Measurements from ENCODE around the gene ACKR2.

Gene ACKR2

DNA sequence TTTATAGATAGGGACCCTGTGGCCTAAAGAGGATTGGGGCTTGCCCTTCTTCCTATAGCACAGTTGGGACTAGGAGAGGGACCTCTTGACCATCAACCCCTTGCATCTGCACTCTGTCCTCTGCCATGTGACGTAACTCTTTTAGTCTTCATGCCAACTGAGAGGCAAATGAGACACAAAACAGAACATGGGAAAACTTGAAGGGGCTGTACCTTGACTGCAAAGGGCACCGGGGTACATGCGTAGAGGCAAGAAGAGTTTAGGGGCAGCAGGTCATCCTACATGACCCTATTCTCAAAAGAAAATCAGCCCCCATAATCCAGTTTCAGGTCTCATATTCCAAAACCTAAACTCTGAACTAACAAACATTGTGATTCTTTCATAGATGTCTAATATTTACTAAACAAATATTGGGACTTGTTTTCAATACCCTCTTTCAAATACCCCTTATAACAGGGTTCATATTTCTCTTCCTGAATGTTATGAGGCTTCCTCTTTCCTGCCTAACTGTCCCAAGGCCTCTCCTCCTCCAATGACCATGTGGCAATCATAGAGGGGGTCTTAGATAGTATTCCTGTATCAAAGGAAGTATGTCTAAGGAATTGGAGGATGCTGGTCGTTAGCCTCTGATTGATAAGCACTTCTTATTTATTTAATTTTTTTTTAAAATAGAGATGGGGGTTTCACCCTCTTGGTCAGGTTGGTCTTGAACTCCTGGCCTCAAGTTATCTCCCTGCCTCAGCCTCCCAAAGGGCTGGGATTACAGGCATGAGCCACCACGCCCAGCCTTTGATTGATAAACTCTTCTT lies 20.6 kb downstream of the ACKR2 start:
- DNase-seq (ENCODE audit: low read depth), result no peak

DNA sequence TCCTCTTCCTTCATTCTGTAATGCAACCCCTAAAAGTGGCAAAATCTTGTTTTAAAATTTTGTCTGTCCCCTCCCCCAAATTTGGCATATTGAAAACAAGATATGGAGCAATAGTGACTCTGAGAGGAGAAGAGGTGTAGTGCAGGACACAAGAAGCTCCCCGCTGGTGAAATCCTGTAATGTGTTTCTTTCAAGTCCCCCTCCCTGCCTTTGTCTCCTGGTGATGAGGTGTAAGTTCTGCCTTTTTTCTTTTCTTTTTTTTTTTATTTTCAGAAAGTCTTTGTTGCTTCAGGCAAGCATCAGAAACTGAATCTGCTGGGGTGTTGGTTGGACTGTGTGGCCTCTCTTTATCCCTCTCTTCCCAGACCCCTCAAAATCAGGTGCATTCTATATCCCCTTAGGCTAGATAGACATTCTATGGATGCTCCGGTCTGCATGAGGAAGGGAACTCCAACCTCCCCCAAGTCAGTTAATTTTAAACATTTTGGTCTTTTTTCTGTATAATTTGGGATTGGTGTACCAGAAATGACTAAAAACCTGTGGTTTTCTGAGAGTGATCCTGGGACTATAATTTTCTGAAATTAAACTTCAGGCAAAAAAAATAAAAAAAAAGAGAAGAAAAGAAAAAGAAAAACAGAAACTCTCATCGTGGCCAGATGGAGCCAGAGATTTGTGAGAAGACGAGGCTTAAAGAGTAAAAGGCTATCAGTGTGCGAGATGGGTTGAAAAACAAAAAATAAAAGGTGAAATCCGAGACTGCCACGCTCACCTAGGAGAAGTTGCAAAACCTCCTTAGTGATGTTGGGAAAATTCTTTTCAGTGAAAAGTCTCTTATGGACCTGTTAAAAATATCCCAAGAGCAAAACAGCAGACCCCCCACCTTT lies 21.4 kb downstream of the ACKR2 start:
- DNase-seq (ENCODE audit: low read depth), result no peak

DNA sequence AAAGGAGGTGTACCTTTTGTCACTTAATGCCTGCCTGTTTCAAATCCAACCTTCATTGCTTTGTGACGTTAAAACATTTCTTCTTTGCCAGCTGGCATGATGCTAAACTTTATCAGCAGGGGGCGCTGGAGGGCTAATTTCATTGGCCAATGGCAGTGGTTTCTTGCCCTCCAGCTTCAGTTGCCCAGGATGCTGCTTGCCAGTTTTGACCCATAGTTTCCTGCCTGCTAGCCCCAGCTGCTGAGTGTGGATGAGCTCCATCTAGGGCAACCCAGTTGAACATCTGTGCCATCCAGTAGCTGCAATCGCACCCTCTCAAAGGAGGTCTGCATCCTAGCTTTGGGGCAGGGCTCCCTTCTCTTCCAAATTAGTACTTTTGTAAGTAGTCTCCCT lies 22.1 kb downstream of the ACKR2 start:
- DNase-seq (ENCODE audit: low read depth), result no peak

DNA sequence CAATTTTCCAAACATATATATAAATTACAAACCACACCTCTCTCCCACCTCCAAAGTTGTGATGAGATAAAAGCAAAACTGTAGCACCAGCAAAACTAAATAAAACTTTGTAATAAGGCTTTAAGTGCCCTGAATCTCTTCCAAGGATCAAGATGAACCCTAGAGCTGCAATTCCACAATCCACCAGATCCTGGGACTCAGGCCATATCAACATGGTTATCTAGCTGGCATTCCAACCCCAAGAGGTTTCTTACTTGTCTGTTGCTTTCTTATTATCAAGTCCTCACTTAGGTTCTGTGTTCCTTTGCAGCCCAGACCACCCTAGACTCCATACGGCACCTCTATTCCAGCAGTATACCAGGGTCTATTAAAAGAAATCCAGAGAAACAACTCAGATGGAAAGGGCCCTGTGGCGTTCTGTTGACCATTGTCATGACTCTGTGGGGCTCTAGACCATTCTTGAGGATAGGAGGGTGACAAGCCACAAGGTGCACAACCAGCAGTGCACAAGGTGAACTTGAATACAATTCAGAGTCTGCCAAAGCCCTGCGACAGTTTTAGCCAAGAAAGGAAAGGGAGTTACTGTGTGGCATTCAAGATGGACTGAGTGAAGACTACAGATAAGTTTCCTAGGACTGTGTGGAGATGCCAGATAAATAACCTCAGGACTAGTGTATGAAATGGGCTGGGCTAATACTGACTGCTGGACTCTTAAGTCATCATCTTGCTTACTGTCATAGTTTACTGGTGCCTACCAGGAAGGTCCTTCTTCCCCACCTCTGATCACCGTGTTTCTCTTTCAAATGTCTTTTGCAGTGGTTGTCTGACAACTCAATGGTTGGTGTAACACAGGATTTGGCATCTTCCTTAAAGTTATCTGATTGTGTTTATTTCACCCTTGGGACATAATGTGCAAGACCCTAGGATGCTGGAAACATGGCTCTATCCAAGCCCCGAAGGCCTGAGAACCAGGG lies 27.2 kb downstream of the ACKR2 start:
- DNase-seq (ENCODE audit: low read depth), result no peak

DNA sequence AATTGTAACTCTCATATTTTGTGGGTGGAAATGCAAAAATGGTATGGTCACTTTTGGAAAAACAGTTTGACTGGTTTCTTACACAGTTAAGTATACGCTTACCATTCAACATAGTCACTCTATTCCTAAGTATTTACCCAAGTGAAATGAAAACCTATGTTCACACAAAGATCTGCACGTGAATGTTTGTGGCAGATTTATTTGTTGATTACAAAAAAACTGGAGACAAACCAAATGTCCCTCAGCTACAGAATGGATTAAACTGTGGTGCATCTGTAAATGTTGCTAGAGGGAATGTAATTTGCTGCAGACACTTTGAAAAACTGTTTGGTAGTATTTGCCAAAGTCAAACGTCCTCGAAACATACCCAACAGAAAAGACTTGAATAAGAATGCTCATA lies 29.3 kb downstream of the ACKR2 start:
- no peak for DNase-seq (ENCODE audit: low read depth)

DNA sequence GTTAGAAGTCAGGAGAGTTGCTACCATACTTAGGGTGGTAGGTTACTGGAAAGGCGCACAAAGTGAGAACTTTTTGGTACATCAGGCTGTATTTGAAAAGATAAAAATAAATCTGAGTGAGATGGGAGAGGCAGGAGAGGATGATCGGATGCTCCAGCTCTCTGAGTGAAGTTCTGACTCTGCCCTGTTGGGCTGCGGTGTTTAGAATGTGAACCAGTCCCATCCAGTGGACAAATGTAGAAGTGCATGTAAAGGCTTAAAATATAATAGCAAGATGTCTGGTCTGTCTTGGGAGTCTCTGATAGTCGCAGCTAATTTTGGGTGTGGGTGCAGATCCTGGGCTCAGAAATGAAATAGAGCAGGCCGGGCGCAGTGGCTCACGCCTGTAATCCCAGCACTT lies 30.4 kb downstream of the ACKR2 start:
- peak; percentile 48 for DNase-seq (ENCODE audit: low read depth)

DNA sequence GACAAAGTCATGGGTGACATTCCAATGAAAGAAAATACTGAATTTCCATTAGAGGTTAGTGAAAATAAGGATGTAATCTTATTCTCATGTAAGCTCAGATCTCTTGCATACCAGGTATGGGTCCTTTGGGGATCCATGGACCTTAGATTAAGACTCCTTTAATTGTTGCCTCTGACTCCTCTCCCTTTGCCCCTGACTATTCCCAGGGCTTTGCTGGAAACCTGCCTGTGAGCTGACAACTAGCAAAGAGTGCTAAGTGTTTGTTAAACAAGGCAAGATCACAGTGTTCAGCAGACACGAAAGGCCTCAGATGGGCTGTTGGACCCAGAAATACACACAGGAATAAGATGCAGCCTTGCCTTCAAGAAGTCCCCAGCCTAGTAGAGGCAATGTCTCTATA lies 32.1 kb downstream of the ACKR2 start:
- DNase-seq (ENCODE audit: low read depth), result no peak

DNA sequence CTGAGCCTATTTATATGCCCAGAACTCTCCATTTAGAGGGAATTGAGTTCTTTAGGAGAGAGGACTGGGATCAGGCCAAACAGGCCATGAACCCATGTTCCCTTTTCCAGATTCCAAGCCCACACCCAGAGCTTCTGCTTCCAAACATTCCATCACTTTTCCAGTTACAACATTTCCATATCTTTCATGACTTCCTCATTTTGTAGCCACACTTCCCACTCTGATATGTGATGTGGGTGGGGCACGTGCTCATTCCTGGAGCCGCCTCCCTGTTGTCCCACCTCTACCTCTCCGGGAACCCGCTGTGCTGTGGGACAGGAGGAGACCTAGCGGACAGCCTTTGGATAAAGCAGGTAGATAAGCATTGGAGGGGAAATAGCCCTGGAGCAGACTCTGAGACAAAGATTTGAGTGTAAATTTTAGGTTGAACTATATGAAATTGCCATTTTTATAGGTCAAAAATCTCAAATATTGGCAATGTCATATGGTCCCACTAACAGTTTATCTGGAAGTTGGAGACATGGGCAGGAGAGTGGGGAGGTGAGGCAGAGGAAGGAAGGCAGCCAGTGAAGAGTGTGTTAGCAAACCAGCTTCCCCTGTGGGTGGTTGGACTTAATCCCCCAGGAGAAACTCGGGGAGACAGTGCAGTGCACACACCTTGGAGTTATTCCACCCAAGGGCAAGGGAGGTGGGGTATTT lies 34.6 kb downstream of the ACKR2 start:
- no peak for DNase-seq (ENCODE audit: low read depth)

DNA sequence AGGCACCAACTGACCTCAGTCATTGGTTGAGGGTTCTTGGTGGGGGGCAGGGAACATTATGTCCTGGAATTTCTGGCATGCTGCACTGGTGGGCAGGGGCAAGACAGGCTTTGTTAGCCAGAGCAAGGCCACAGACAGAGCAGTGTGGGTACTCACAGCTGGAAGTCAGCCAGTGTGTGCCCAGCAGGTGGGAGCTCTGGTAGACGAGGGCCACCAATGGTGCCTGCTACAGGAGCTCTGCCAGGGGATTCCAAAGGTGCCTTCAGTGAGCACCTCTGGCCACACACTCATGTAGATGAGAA lies 35.1 kb downstream of the ACKR2 start:
- DNase-seq (ENCODE audit: low read depth), result no peak

DNA sequence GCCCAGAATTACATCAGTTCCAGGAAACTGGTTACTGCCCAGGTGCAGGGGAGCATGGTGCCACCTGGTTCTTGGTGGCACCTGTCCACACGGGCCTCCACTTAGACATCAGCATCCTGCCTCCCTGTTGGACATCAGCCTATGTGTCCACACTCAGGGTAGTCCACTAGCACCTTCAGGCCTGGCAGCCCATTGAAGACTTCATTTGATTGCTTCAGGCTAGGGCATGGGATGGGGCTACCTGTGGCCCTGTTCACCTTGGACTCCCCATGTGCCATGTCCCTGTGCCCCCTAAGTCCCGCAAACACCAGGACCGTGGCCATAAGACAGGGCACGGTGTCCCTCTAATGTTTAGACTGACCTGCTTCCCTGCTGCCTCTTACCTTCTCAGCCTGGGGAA lies 35.6 kb downstream of the ACKR2 start:
- DNase-seq (ENCODE audit: low read depth), result no peak

DNA sequence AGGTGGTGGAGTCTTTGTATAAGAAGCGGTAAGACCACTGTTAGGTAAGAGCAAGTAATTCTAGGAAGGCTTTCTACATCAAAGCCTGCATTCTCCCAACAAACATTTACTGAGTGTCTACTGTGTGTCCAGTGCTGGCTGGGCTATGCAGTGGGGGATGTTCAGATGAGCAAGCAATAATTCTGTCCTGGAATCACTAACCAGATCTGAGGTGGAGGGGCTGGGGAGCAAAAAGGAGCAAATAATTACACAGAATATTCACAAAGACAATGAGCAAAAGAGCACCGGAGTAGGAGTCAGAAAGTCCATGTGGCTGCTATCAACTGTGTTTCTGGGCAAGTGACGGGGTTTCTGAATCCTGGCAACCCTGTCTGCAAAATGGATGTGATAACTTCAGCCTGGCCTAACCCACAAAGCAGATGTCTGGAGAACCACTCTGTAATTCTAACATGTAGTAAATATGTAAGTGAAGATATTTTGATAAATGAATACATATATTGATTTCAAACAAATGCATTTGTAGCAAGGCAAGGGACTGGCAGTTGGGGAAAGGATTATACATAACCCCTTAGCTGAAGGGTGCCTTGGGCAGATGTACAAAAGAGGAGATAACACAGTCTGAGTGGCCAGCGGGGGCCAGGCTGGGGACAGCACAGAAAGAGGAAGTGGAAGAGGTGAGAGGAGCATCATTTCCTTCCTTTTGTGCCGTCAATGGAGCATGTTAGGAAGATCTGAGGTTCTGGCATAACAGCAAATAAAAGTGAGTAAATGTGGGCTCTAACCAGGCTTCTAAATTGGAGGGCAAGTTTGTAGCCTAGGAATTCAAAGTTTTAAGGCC lies 37.7 kb downstream of the ACKR2 start:
- no peak for DNase-seq (ENCODE audit: low read depth)

DNA sequence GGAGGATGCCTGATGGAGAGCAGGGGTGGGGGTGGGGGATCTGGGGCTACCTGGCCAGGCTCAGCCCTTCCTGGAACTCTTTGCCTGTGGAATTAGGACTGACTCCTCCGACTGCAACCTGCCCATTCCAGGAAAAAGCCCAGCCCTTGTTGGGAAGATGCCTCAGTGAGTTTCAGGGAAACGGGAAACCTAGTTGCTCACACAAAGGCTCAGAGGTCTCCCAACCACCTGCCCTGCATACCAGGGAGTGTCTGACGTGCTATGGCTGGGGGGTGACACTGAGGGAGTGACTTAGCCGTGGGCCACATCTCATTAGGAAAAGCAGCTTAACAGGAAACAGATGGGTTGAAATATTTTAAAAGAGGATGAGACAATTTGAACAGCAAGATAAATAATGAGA lies 38.5 kb downstream of the ACKR2 start:
- DNase-seq (ENCODE audit: low read depth), result no peak

DNA sequence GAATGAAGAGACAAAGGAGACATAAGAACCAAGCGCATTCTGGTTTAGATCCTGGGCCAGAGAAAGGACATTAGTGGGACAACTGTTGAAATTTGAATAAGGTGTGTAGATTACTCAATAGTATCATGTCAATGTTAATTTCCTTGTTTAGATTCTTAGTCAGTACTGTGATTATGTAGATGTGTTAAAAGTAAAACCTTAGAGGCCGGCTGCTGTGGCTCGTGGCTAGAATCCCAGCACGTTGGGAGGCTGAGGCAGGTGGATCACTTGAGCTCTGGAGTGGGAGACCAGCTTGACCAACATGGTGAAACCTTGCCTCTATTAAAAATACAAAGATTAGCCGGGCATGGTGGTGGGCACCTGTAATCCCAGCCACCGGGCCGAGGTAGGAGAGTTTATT lies 39.8 kb downstream of the ACKR2 start:
- no peak for DNase-seq (ENCODE audit: low read depth)

DNA sequence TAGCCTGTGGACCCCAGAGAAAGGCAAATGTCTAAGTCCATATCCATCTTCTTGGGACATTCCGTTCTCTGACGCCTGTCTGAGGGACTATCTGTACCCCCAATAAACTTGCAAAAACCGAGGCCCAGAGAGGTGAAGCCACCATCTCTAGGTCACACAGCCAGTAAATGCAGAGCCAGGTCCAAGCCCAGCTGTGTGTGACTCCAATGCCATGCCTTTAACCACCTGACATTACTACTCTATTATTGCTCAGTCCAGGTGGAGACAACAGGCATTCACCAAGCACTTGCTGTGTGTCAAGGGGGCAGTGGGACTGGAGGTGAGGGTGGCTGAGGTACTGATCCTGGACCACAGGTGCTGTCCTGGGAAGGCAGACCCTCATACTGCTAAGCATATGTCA lies 41.0 kb downstream of the ACKR2 start:
- no peak for DNase-seq (ENCODE audit: low read depth)

DNA sequence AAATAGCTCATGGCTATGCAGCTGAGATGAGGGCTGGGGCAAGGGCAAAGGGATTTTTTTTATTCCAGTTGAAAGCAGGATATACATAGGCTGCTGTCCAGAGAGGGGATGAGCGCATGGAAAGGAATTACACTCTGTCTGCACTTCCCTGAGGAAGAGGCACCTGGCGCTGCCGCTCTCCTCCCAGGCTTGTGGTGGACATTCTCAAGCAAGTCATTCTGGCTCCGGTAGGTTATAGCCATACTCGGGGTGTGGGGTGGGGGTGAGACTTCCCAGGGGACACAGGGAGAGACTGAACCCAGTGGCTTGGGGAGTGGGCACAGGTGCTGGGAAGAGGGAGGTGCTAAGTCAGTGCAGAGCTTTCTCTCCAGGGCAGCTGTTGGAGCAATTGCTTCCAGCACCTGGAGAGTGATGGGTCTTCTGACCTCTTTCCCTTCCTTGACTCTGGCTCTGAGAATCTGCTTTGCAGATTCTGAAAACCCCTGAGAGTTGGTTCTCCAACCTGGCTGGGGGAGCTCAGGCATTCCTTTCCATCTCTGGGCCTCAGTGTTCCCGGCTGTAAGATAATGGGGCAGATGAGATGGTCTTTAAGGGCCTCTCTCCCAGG lies 42.1 kb downstream of the ACKR2 start:
- no peak for DNase-seq (ENCODE audit: low read depth)

DNA sequence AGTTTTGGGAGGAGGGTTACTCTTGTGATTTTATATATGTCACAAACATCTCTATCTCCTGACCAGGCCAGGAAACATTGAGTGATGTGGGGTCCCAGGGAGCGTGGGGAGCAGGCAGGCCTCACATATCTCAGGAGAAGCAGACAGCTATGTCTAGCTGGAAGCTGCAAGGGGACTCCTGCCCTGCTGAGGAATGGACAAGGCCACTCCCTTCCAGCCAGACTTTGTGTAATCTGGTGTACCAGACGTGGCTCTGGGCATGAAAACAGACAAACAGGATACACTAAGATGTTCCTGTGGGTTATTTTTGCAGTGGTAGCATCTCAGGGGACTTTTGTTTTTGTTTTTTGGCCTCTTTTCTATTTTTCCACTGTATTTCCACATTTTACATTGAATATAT lies 43.2 kb downstream of the ACKR2 start:
- DNase-seq (ENCODE audit: low read depth), result no peak

DNA sequence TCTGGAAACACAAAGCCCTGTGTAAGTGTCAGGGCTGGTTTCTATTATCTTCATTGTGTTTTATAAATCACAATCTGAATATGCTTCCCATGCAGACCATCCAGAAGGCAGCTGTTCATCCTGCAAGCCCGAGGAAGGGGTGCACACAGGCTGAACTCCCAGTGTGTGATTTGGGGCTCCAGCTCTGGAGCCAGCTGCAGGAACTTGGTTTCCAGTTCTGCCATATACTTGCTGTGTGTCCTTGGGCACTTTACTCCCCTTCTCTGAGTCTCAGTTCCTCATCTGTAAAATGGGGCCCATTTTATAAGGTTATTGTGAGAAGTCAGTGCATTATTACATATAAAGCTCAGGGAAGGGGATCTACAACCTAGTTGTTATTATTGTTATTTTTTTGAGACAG lies 43.8 kb downstream of the ACKR2 start:
- no peak for DNase-seq (ENCODE audit: low read depth)

DNA sequence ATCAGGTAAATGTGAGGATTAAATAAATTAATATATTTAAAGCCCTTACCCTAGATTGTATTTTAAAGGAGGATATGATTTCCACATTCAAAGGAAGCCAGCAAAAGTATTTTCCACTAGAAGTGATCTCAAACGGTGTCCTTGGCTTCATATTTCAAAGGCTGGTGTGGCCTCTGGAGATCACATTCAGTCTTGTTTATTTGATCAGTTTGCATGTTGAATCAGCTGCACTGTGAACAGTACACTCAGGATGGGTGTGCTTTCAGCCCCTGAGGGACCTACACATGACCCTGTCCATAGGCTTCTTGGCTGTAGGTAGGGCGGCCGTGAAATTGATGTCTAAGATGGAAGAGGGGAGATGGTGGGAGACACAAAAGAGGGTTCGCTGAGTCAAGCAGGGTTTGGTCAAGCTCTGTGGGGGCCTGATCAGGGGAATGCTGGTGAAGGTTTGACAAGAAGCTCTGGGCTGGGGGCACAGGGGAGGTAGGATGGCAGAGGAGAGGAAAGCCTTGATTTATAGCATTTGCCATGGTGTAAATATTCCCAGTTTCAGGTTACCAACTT lies 44.6 kb downstream of the ACKR2 start:
- no peak for DNase-seq (ENCODE audit: low read depth)

DNA sequence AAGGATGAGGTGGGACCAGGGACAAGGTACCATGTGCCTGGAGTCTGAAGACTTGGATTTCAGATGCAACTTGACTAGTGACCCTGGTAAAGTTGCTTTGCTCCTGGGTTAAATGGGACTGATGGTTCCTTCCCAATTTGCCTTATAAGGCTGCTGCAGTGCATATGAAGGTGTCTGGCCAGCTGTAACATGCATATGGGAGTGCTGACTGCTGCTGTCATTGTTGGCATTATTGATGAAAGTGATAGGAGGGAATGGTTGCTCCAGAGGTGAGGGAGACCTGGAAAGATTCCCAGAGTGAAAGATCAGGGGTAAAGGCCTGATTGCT lies 45.9 kb downstream of the ACKR2 start:
- no peak for DNase-seq (ENCODE audit: low read depth)

All from non-pigmented ciliary epithelial cell (primary cell).